ENCODE data around the gene DAPK3.
"Not testable (repeated sequence)": the region's sequence is repeated elsewhere in the genome, so short reads cannot be mapped to it uniquely, and the experiment has no call there.

Gene DAPK3

DNA sequence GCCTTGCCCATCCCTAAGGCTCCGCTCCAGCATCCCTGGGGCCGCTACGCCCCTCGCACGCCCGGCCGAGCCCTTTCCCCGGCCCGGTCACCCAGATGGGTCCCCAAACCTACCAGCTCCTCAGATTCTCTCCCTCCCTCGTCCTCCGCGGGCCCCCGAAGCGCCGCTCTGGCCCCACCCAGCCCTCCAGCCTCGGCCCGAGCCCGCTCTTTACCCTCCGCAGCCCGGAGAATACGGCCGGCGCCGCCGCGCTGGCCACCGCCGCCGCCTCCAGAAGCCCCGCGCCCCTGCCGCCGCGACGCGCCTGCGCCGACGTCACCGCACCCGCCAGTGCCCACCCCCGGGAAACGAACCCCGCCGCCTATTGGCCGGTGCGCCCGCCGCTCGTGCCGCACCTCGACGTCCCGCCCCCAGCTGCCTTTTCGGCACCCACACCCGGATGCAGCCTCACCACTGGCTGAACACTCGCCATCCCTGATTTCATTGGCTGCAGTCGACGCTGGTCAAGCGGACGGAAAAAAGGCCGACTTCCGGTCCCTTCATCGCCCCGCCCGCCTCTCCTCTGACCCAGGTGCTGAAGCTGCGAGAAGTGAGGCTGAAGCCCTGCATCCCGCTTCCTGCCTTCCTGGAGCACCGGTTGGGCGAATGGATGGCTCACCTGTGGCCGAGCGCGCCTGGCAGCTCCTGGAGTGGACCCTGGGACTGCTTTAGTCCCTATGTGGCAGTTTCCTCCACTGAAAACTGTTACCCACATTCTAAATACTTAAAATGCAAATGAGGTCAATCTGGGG is at the start of gene DAPK3:
TSS of gene DAPK3 (minus strand) at position 292 of the 791 bp plus-strand sequence. CDS start 1,364 bp downstream, outside the sequence.
- peak; percentile 86 for DNase-seq

GRCh38 chr19:4019578-4019977 is 48.7 kb upstream of the DAPK3 start:
- DNase-seq, result no peak

- DNase-seq, result no peak
Observed at GRCh38 chr19:4018775-4019504, 48.0 kb upstream of the DAPK3 start.

DNA sequence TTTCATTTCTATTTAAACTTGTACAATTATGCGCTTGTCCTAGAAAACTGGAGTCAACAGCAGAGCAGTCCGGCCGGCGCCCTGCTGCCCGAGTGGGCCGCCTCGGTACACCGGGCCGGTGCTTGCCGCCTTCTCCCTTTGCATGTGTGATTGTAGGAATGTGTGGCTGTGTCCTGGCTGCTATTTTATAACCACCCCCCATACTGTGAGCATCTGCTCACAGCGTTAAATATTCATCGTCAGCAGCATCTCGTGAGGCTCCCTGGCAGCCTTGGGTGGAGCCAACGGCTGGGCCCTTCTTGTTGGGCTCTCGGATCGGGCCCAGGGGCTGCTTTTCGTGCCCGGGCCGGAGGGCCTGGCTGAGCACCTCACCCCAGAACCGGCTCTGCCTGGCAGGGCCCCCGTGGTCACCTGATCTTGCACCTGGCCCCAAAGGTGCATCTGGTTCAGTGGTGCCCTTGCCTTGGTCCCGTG is 47.3 kb upstream of the DAPK3 start:
- no peak for DNase-seq

- no peak for DNase-seq
Observed at GRCh38 chr19:4016903-4017638, 46.2 kb upstream of the DAPK3 start.

GRCh38 chr19:4016486-4016885 is 45.6 kb upstream of the DAPK3 start:
- no peak for DNase-seq

DNA sequence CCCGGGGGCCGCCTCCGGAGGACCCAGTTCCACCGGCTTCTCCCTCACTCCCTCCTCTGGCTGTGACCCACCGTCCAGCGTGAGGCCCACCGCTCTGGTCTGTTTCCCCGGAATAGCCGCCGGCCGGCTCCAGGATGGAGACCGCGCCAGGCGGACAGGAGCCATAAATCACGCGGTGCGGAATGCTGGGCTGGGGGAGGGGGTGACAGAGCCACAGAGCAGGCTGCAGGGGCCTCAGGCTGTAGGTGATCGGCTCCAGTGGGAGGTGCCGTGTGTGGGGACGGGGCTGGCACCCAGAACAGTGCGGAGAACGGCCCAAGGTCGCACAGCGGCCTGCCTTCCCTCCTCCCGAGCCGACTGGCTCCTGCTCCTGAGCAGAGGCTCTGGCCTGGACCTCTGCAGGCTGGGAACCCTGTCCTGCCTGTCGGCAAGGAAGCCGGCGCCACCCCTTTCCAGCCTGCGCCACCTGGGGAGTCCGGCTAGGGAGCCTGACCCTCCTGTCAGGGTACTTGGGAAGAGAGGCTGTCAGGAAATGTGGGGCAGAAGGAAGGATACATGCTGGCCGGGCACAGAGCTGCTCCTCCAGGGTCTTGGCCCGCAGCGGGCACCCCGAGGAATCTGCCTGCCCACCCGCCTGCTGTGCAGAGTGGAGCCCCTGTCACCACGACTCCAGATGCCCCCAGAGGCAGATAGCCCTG is 45.0 kb upstream of the DAPK3 start:
- no peak for DNase-seq

DNA sequence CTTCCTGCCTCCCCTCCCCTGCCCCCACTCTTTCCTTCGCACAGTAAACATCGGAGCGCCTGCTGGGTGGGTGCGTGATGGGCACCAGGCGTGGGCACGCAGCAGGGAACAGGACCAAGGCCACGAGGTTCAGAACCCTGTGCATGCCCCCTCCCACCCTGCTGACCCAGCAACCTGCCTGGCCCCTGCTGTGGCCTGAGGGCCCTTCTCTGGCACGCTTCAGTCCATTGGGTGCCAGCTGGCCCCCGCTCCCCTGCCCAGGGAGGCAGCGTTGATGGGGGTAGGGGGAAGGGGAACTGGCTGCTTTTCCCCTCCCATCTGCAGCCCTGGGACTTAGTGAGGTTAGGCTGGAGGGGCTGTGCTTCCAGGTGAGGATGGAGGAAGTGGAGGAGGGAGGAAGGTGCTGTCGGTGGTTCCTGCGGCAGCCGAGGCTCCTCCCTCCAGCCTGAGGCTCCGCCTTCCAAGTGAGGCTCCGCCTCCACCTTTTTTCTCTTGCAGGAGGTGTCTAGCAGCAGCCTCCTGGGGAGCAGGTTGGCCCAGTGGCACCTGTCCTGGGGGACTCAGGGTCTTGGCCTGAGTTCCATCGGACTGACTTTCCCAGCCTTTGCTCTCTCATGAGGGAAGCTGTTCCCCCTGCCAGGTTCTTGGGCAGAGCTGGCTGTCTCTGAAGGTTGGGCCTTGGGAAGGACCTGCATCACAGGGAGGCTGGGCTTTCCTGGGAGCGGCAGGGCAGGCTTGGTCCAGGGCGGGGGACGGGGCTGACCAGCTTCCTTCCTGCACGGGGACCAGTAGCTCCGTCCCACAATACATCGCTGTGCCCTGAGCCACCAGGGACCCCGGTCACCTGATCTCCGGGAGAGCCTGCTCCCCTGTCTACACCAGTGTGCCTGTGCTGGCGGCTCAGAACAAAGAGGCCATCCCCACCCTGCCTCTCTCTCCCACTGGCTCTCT is 43.9 kb upstream of the DAPK3 start:
- DNase-seq, result peak; percentile 23

- DNase-seq, result no peak
Observed at GRCh38 chr19:4013886-4014540, 43.1 kb upstream of the DAPK3 start.

- DNase-seq, result no peak
Observed at GRCh38 chr19:4012975-4013634, 42.2 kb upstream of the DAPK3 start.

DNA sequence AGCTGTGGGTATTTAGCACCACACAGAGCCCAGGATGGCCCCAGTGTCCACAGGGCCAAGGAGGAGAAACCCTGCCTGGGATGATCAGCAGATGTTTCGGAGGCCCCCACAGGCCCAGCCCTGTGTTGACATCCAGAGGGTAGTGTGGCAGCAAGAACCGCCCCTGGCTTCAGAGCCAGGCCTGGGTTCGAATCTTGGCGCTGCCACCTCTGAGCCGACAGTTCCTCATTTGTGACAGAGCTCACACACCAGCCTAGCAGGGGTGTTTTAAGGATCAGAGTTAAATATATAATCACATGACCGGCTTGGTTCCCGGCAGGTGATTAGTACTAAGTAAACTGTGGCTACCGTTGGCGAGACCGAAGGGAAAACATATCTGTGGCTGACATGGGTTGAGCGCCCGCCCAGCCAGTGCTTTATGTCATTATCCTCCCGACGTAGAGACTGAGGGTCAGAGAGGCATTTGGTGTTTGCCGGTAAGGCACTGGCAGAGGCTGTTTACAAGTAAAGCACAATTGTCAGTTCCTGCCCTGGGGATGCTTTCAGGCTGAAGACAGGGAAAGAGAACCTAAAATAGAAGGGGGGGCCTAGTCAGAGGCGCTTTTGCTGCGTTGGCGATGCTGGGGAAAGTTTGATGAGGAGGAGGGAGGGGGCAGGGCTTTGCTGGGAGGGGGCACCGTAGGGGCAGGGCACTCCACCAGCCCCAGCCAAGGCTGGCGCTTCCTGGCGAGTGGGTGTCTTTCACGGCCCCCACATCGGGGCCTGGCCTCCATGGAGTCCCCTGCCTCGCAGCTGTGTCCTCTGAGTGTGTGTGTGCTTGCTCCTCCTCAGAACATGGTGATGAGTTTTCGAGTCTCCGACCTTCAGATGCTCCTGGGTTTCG is 41.4 kb upstream of the DAPK3 start:
- DNase-seq, result no peak

DNA sequence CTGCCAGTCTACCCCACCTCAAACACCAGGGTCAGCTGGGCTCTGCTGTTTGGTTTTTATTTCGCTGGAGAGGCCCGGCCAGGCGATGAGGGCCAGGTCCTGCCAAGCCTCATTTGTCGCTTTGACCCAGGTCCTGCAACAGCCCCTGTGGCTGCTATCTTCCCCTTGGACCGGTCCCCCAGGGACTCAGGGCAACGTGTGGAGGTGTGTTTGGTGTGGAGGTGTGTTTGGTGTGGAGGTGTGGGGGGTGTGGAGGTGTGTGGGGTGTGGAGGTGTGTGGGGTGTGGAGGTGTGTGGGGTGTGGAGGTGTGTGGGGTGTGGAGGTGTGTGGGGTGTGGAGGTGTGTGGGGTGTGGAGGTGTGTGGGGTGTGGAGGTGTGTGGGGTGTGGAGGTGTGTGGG is 40.5 kb upstream of the DAPK3 start:
- not testable (repeated sequence) for DNase-seq

DNA sequence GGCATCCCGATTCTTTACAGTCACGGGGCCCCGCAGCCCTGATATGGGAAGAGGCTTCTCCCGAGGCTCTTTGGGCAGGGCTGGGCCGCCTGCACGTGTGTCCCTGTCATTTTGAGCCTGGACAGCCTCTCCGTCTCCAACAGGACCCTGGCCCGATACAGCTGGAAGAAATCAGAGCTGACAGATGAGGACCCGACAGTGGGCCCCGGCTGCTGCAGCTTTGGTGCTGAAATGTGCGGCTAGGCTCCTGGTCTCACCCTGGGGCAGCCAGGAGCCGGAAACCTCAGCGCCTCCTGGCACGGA is 39.9 kb upstream of the DAPK3 start:
- no peak for DNase-seq

DNA sequence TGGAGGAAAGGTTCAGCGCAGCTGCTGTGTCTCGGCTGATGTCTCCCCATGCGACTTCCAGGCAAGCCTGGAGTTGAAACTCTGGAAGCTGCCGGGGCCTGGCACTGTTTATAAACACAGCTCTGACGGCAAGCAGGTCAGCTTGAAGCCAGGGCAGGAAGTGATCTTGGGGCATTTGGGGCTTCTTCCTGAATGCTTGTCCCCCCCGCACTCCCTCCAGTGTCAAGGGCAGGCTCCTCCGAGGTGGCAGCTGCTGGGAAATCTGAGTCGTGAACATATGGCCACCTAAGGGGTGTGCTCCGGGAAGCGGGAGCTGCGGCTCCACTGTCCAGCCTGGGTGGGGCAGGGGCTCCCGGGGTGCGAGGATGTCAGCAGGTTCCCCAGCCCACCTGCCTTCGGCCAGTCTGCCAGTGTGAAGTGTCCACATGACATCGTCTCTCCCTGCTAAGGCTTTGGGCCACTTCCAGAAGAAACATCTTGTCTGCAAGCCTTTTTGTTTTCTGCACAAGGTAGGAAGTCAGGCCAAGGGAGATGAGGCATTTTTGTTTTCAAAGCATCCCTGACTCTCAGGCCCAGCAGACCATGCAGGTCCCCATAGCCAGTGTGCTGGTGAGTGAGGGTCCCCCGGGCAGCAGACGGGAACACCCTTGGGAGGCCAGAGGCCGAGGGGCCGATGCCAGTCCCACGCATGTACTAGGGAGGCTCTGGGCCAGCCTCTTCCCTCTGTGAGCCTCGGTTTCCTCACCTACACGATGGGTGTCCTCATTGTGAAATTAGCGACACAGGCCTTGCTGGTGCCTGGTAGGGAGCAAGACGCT is 39.3 kb upstream of the DAPK3 start:
- DNase-seq, result no peak

DNA sequence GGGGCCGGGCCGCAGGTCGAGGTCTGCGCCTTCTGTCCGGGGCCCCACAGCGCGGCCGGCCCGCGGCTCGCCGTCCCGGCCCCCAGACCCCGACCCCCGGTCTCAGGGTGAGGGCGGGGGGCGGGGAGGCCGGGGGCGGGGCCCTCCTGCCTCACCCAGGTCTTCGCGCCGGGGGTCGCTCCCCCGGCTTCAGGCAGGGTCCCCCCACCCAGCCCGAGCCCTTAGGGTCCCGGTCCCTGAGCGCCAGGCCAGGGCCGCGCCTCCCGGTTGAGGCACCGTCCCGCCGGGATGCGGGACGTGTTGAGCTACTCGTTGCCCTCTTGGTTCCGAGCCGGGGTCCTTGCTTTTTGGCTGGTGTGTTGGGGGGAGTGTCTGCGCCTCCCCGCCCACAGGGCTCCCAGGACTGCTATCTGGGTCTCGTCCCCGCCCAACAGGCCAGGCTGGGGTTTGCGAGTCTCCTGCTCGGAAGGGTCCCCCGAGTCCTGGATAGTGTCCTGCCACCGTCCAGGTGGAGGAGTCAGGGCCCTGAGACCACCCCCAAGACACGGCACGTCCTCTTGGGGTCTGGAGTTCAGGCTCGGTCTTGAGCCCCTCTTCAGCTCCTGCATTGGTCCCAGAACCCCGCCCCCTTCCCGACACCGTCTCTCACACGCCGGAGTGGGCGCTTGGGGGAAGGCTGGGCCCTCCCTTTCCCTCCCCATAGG is 37.1 kb upstream of the DAPK3 start:
- no peak for DNase-seq

GRCh38 chr19:4007021-4007835 is 36.3 kb upstream of the DAPK3 start, which contains the start of gene PIAS4:
Gene PIAS4 (plus strand): TSS chr19:4007736. CDS start chr19:4007761, 25 bp downstream.
- DNase-seq, result peak; percentile 90

GRCh38 chr19:4005436-4005835 is 34.5 kb upstream of the DAPK3 start:
- not testable (repeated sequence) for DNase-seq
